ENCODE data around the gene HIVEP3.

HIVEP3 gene

DNA sequence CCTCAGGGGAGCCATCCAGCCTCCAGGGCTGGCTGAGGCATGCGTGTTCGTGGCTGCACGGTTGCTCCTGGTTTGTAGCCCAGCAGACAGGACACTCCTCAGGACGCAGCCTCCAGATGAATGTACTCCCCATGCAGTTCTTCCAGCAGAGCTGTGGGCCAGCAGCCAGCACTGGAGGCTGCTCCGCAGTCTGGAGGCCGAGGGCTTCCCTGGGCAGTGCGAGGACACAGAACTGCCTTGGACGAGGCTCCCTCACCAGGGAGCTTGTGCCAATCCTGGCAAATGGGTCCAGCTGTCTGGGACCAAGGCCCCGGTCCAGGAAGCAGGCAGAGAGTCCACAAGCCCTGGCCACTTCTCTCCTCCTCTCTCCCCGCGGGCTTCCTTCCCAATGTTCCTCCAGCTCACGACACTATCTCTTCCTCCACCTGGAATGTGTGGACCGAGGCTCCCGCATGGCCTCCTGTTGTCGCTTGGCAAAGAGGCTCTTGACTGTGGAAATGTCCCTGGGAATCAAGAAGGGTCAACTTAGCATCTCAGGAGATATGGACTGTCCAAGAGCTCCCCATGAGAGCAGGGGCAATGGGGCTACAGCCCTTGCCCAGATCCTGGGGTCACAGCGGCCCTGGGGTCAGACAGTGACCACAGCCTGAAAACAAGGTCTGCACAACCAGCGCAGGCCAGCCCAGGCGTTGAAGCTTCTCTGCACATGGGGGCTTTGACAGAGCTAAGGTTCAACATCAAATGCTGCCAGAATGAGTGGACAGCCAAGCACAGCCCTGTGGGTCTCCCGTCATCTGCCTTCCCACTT lies 439.5 kb downstream of the HIVEP3 start:
- Histone ChIP-seq H3K79me1 (ENCODE audit: low read length) (no peaks in the 10 kb centered on the region), H3K27ac (ENCODE audit: low read depth, low read length) (no peak overlapping the region), H4K8ac (ENCODE audit: low read depth, low read length) (no peak overlapping the region), H3K23ac (ENCODE audit: low read length) (no peak overlapping the region), H3K4me1 (ENCODE audit: control insufficient read depth, low read depth, low read length) (no peaks in the 10 kb centered on the region), H3K27me3 (ENCODE audit: insufficient read depth, low read length, poor library complexity) (no peaks in the 10 kb centered on the region), H2BK15ac (replicated peaks; ENCODE audit: low read depth) (no peak overlapping the region), H2BK120ac (ENCODE audit: low read depth, low read length) (no peak overlapping the region), H2AK5ac (ENCODE audit: low read length) (no peak overlapping the region), H3K56ac (ENCODE audit: low read length) (no peak overlapping the region), H3K79me2 (ENCODE audit: control insufficient read depth, insufficient read depth, low read length) (no peaks in the 10 kb centered on the region), H3K4me2 (ENCODE audit: low read length) (no peak overlapping the region), H2BK5ac (ENCODE audit: low read length) (no peak overlapping the region), H3K36me3 (ENCODE audit: control insufficient read depth, insufficient read depth, low read length) (no peaks in the 10 kb centered on the region), H4K5ac (ENCODE audit: low read length) (no peak overlapping the region), H3K18ac (ENCODE audit: low read length) (no peak overlapping the region), H3K9ac (ENCODE audit: low read length) (no peak overlapping the region), H3K4me3 (ENCODE audit: low read length) (no peak overlapping the region), H3K4ac (ENCODE audit: low read depth, low read length) (no peak overlapping the region)
- no CpG with 5 or more reads among the region's 19 CpGs for WGBS (ENCODE audit: extremely low coverage, insufficient coverage, low lambda C conversion rate)
- no peak for DNase-seq

DNA sequence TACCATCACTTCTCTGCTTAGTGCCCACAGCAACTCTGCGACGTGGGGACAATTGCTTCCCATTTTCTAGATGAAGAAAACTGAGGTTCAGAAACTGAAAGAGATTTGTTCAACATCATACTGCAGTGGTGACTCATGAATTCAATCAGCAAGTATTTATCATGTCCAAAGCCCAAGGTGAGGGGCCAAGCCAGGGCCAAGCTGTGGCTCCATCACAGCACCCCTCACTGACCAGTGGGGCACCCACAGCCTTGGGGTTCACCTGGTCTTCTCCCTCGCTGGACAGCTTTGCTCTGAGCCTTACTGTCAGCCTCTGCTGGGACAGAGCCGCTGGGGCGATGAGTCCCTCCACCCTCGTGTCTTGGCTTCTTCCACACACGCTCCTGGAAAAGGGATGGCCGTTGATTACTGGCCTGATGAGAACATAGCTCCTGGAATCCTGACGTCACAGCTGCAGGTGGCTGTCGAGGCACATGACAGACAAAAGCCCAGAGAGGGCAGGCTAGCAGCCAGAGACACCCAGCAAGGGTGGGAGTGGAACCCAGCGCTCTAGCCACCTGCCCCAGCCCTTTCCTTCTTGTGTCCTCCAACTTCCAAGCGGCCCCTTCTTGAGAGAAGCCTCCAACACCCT lies 440.5 kb downstream of the HIVEP3 start:
- Histone ChIP-seq H2BK5ac (ENCODE audit: low read length) (no peak overlapping the region), H3K79me2 (ENCODE audit: control insufficient read depth, insufficient read depth, low read length) (no peaks in the 10 kb centered on the region), H3K27me3 (ENCODE audit: insufficient read depth, low read length, poor library complexity) (no peaks in the 10 kb centered on the region), H3K27ac (ENCODE audit: low read depth, low read length) (no peak overlapping the region), H3K79me1 (ENCODE audit: low read length) (no peaks in the 10 kb centered on the region), H3K4me3 (ENCODE audit: low read length) (no peak overlapping the region), H3K4me2 (ENCODE audit: low read length) (no peak overlapping the region), H3K23ac (ENCODE audit: low read length) (no peak overlapping the region), H3K4ac (ENCODE audit: low read depth, low read length) (no peak overlapping the region), H4K5ac (ENCODE audit: low read length) (no peak overlapping the region), H2BK120ac (ENCODE audit: low read depth, low read length) (no peak overlapping the region), H3K56ac (ENCODE audit: low read length) (no peak overlapping the region), H2BK15ac (replicated peaks; ENCODE audit: low read depth) (no peak overlapping the region), H3K18ac (ENCODE audit: low read length) (no peak overlapping the region), H3K36me3 (ENCODE audit: control insufficient read depth, insufficient read depth, low read length) (no peaks in the 10 kb centered on the region), H3K9ac (ENCODE audit: low read length) (no peak overlapping the region), H2AK5ac (ENCODE audit: low read length) (no peak overlapping the region), H3K4me1 (ENCODE audit: control insufficient read depth, low read depth, low read length) (no peaks in the 10 kb centered on the region), H4K8ac (ENCODE audit: low read depth, low read length) (no peak overlapping the region)
- DNase-seq = no peak
- WGBS (ENCODE audit: extremely low coverage, insufficient coverage, low lambda C conversion rate) = no CpG with 5 or more reads among the region's 12 CpGs

DNA sequence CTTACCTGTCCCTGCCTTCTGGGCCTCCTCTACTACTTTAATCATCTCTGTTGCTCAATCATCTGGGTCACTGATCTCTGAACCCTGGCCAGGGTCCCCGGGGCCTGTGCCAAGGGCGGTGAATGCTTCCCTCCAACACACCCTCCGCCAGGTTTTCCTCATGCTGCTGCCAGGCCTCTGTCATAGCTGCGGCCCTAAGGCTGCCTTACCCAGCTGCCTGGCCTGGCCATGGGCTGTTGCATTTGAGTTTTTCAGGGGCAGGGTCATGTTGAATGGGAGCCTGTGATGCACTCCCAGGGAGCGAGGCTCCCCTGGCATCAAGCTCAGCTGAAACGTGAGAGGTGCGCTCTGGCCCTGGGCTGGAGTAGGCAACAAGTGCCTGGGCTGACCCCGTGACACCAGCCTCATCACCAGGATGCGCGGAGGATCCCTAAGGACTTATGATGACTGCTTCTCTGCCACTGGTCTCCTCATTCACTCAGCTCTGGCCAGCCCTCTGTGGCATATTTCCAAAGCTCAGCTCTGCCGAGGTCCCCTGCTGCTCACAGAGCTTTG lies 441.8 kb downstream of the HIVEP3 start:
- H3K4me2 ChIP-seq (ENCODE audit: low read length) = no peak overlapping the region
- no peaks in the 10 kb centered on the region for H3K79me2 ChIP-seq (ENCODE audit: control insufficient read depth, insufficient read depth, low read length)
- no peak overlapping the region for H4K5ac ChIP-seq (ENCODE audit: low read length)
- H3K27me3 ChIP-seq (ENCODE audit: insufficient read depth, low read length, poor library complexity) = no peaks in the 10 kb centered on the region
- WGBS (ENCODE audit: extremely low coverage, insufficient coverage, low lambda C conversion rate) = no CpG with 5 or more reads among the region's 11 CpGs
- no peak overlapping the region for H3K9ac ChIP-seq (ENCODE audit: low read length)
- no peak for DNase-seq
- H2BK5ac ChIP-seq (ENCODE audit: low read length) = no peak overlapping the region
- H2AK5ac ChIP-seq (ENCODE audit: low read length) = no peak overlapping the region
- no peak overlapping the region for H2BK120ac ChIP-seq (ENCODE audit: low read depth, low read length)
- H3K23ac ChIP-seq (ENCODE audit: low read length) = no peak overlapping the region
- H3K18ac ChIP-seq (ENCODE audit: low read length) = no peak overlapping the region
- H3K4me3 ChIP-seq (ENCODE audit: low read length) = no peak overlapping the region
- H3K79me1 ChIP-seq (ENCODE audit: low read length) = no peaks in the 10 kb centered on the region
- H3K4me1 ChIP-seq (ENCODE audit: control insufficient read depth, low read depth, low read length) = no peaks in the 10 kb centered on the region
- no peak overlapping the region for H4K8ac ChIP-seq (ENCODE audit: low read depth, low read length)
- H3K27ac ChIP-seq (ENCODE audit: low read depth, low read length) = no peak overlapping the region
- H3K4ac ChIP-seq (ENCODE audit: low read depth, low read length) = no peak overlapping the region
- H3K56ac ChIP-seq (ENCODE audit: low read length) = no peak overlapping the region
- H3K36me3 ChIP-seq (ENCODE audit: control insufficient read depth, insufficient read depth, low read length) = no peaks in the 10 kb centered on the region
- H2BK15ac ChIP-seq (replicated peaks; ENCODE audit: low read depth) = no peak overlapping the region

DNA sequence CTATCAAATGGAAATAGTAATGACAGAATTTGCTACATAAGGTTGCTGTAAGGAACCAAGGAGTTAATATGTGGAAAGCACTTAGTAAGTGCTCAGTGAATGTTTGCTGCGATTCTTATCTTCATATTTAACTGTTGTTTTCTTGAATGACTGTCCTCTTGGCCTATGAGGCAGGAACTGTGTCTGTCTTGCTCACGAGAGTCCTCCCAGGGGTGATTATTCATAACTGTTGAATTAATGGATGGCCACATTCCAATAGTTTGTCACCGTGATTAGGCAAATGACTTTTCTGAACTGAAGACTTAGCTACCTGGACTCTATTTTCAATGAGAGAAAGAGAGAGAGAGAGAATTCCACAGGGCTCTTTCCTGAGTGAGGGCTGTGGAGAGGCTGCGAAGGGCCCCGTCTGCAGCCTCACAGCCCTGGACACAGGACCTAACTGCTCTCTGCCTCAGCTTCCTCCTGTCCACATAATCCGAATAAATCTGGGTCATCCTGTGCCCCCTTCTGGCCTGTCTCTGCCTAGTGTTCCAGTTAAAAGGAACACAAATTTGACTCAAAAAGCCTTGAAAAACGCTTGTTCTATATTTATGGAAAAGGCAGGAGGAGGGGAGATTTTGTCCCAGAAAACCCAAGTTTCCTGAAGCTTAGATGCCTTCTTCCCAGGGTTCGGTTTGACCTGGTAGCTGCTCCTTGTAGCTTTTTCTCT lies 442.7 kb downstream of the HIVEP3 start:
- H3K18ac ChIP-seq (ENCODE audit: low read length) = no peak overlapping the region
- H3K79me2 ChIP-seq (ENCODE audit: control insufficient read depth, insufficient read depth, low read length) = no peaks in the 10 kb centered on the region
- no peak overlapping the region for H3K23ac ChIP-seq (ENCODE audit: low read length)
- no peak overlapping the region for H2BK5ac ChIP-seq (ENCODE audit: low read length)
- DNase-seq = no peak
- H3K27ac ChIP-seq (ENCODE audit: low read depth, low read length) = no peak overlapping the region
- H3K27me3 ChIP-seq (ENCODE audit: insufficient read depth, low read length, poor library complexity) = no peaks in the 10 kb centered on the region
- H3K4ac ChIP-seq (ENCODE audit: low read depth, low read length) = no peak overlapping the region
- no peak overlapping the region for H3K9ac ChIP-seq (ENCODE audit: low read length)
- no peaks in the 10 kb centered on the region for H3K4me1 ChIP-seq (ENCODE audit: control insufficient read depth, low read depth, low read length)
- no peaks in the 10 kb centered on the region for H3K36me3 ChIP-seq (ENCODE audit: control insufficient read depth, insufficient read depth, low read length)
- no peaks in the 10 kb centered on the region for H3K79me1 ChIP-seq (ENCODE audit: low read length)
- no peak overlapping the region for H3K4me3 ChIP-seq (ENCODE audit: low read length)
- H2AK5ac ChIP-seq (ENCODE audit: low read length) = no peak overlapping the region
- no peak overlapping the region for H2BK120ac ChIP-seq (ENCODE audit: low read depth, low read length)
- WGBS (ENCODE audit: extremely low coverage, insufficient coverage, low lambda C conversion rate) = no CpG with 5 or more reads among the region's 8 CpGs
- no peak overlapping the region for H2BK15ac ChIP-seq (replicated peaks; ENCODE audit: low read depth)
- no peak overlapping the region for H3K56ac ChIP-seq (ENCODE audit: low read length)
- H3K4me2 ChIP-seq (ENCODE audit: low read length) = no peak overlapping the region
- no peak overlapping the region for H4K5ac ChIP-seq (ENCODE audit: low read length)
- no peak overlapping the region for H4K8ac ChIP-seq (ENCODE audit: low read depth, low read length)

DNA sequence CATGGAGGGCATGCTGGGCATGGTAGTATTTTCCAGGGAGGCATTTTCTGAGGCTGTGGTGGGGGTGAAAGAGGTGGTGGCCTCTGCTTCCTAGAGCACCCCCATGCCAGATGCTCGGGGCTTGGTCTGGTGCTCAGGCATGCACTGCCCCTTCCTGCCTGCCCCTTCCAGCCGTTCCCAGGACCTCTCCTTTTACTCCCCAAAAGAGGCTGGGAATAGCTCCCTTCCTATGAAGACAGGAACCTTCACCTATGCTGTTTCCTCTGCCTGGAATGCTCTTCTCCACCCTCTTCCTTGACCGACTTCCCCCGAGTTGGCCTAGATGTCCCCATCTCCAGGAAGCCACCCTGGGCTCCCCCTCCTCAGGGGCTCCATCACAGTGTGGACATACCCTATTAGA lies 443.4 kb downstream of the HIVEP3 start:
- peak overlapping the region; percentile 92 for H2AK5ac ChIP-seq (ENCODE audit: low read length)
- no peak overlapping the region for H3K27ac ChIP-seq (ENCODE audit: low read depth, low read length)
- peak overlapping the region; percentile 62 for H3K56ac ChIP-seq (ENCODE audit: low read length)
- H3K4me1 ChIP-seq (ENCODE audit: control insufficient read depth, low read depth, low read length) = no peaks in the 10 kb centered on the region
- H4K5ac ChIP-seq (ENCODE audit: low read length) = no peak overlapping the region
- no peaks in the 10 kb centered on the region for H3K79me2 ChIP-seq (ENCODE audit: control insufficient read depth, insufficient read depth, low read length)
- H2BK15ac ChIP-seq (replicated peaks; ENCODE audit: low read depth) = no peak overlapping the region
- WGBS (ENCODE audit: extremely low coverage, insufficient coverage, low lambda C conversion rate) = no CpG with 5 or more reads among the region's 4 CpGs
- no peak overlapping the region for H4K8ac ChIP-seq (ENCODE audit: low read depth, low read length)
- H3K9ac ChIP-seq (ENCODE audit: low read length) = no peak overlapping the region
- no peaks in the 10 kb centered on the region for H3K36me3 ChIP-seq (ENCODE audit: control insufficient read depth, insufficient read depth, low read length)
- DNase-seq = no peak
- no peak overlapping the region for H3K4me2 ChIP-seq (ENCODE audit: low read length)
- no peak overlapping the region for H3K4me3 ChIP-seq (ENCODE audit: low read length)
- no peak overlapping the region for H2BK5ac ChIP-seq (ENCODE audit: low read length)
- no peaks in the 10 kb centered on the region for H3K79me1 ChIP-seq (ENCODE audit: low read length)
- H3K4ac ChIP-seq (ENCODE audit: low read depth, low read length) = no peak overlapping the region
- no peak overlapping the region for H2BK120ac ChIP-seq (ENCODE audit: low read depth, low read length)
- H3K23ac ChIP-seq (ENCODE audit: low read length) = peak overlapping the region; percentile 86
- no peaks in the 10 kb centered on the region for H3K27me3 ChIP-seq (ENCODE audit: insufficient read depth, low read length, poor library complexity)
- H3K18ac ChIP-seq (ENCODE audit: low read length) = no peak overlapping the region
